Breast epithelium (tissue), 3 donors: ENCODE data around the gene HACD2.

Experiments
- POLR2A ChIP-seq: fragments of 450-650 bp; IDR thresholded peaks from one replicate; pipeline ENCODE4 v1.6.1; 2016; ENCODE audit warnings: antibody characterized with exemption, mild to moderate bottlenecking, moderate library complexity
- TF ChIP-seq, protein P1 (sequence below), 3 donors: fragments of 450-650 bp; IDR thresholded peaks; one replicate each; pipeline ENCODE4 v1.5.1; 2016 to 2017; ENCODE audit warnings: antibody characterized with exemption in 3 of 3, mild to moderate bottlenecking in 3 of 3, moderate library complexity in 3 of 3

DNA sequence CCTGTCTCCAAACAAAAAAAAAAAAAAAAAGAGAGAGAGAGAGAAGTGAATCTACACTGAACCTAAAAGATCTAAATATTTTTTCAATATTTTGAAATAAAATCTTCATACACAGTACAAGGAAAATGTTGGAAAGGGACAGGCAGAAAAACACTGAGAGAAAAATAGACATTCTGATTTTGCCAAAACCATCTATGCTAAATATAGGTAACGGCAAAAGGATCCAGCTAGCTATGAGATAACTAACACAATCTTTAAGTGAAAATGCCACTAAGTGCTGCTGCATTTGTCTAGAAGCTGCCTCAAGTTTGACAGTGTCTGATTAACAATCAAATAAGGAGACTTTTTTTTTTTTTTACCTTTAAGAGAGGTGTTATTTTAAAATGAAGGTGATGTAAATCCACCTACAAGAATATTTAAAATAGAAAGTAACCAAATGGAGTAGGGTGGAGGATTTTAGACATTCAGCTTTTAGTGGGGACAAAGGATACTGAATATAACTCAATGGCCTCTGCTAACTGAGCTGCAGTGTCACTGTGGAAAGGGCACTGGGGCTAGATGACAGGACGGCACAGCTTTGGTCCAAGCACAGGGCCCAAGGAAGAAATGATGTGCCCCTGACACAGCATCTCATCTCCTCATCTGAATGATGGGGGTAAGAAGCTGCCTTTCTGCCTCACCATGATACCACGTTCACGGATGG lies 62.4 kb downstream of the HACD2 start:
- TF ChIP-seq, protein P1, sequence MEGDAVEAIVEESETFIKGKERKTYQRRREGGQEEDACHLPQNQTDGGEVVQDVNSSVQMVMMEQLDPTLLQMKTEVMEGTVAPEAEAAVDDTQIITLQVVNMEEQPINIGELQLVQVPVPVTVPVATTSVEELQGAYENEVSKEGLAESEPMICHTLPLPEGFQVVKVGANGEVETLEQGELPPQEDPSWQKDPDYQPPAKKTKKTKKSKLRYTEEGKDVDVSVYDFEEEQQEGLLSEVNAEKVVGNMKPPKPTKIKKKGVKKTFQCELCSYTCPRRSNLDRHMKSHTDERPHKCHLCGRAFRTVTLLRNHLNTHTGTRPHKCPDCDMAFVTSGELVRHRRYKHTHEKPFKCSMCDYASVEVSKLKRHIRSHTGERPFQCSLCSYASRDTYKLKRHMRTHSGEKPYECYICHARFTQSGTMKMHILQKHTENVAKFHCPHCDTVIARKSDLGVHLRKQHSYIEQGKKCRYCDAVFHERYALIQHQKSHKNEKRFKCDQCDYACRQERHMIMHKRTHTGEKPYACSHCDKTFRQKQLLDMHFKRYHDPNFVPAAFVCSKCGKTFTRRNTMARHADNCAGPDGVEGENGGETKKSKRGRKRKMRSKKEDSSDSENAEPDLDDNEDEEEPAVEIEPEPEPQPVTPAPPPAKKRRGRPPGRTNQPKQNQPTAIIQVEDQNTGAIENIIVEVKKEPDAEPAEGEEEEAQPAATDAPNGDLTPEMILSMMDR (IDR thresholded peaks at IDR 0.05) = no peak
- TF ChIP-seq POLR2A = no peak
